ENCODE results near the gene MSL1. TPM values are rescaled to one million over a fixed set of nuclear protein-coding genes. Genes with fewer than 3 reads are reported as not detected.

The MSL1 gene
- total and polyA plus RNA-seq, 2 of the 13 experiments (the other 11 are each of a cell fraction or from before 2014, with no cell fraction given): 63.8 to 88.5 TPM

DNA sequence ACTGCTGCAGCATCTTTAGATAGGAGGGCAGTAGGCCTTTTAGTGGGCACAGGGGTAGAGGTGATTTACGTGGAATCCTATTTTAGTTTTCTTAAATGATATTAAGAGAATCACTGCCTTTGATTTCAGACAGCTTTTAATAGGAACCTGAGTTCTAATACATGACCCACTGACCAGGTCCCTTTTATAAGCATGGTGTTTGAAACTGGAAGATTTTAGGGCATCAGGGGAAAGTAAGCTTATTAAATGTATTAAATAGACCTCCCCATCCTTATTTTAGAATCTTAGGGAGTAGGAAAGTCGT is 2.0 kb downstream of the MSL1 start:
- Histone ChIP-seq H3K4me1 (ENCODE audit: insufficient read depth, low read length) (peaks cover 36% of the 10 kb centered on the region), H3K27me3 (ENCODE audit: control insufficient read depth in 1 of 2, insufficient read depth in 2 of 2, low read length in 2 of 2) (no peaks in the 10 kb centered on the region; a peak in 1 of 5 replicates), H3K27ac (ENCODE audit: extremely low read length, insufficient read depth, low read length) (peak overlapping the region; percentile 74), H3K79me2 (ENCODE audit: insufficient read depth, low read length) (peaks cover 56% of the 10 kb centered on the region), H4K20me1 (ENCODE audit: insufficient read depth, low read length) (peaks cover 26% of the 10 kb centered on the region), H3K36me3 (replicated peaks in 1 of 2; ENCODE audit: control insufficient read depth in 1 of 2, insufficient read depth in 2 of 2, low read length in 2 of 2) (peaks cover 12 to 23% of the 10 kb centered on the region in 2 experiments), H3K4me3 (replicated peaks in 1 of 3; ENCODE audit: insufficient read depth in 1 of 3, low read depth in 2 of 3, low read length in 3 of 3) (peak overlapping the region; percentile 91 to 98 (median 97)), H3K9ac (ENCODE audit: insufficient read depth, low read depth, low read length) (peak overlapping the region; percentile 97), H2AFZ (ENCODE audit: low read length) (no peak overlapping the region), H3K4me2 (ENCODE audit: low read depth, low read length) (peak overlapping the region; percentile 91), H3K9me3 (ENCODE audit: low read length) (no peaks in the 10 kb centered on the region)
- FAIRE-seq (no peak), ATAC-seq (no peak), DNase-seq (ENCODE audit: low spot score) (no peak)
- BruUV-seq (replicated peaks): TSS peak; percentile 71
- ChIA-PET POLR2A (interaction anchor here (0.8 to 11.1 kb wide), 7 partner anchors 9 to 45 kb away, joined by 3 to 150 read pairs (median 10); partner anchors contain the start of genes CASC3 and NR1D1), CTCF (ENCODE audit: low intra/inter-chr PET ratio, low total read pairs) (no interaction called here)
- intact Hi-C loops (cut with micrococcal nuclease; ENCODE audit: unreplicated experiment): loop anchor here (1.0 kb wide), 1 partner anchor 10 kb away; no protein-coding TSS in a partner anchor
- in situ Hi-C loops (cut with HindIII; ENCODE audit: extremely low pct_ligation_motif_present, low pct_unique_long_range_greater_than_20kb): no loop called here
- 0% methylated on average over 2 of the region's 2 CpGs for WGBS (ENCODE audit: low lambda C conversion rate)
- TF ChIP-seq, protein P1, sequence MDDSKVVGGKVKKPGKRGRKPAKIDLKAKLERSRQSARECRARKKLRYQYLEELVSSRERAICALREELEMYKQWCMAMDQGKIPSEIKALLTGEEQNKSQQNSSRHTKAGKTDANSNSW (CRISPR knock-in tag; IDR thresholded peaks at IDR 0.05; ENCODE audit: borderline replicate concordance): peak; percentile 45; the same call in 1 of the 2 replicates
- TF ChIP-seq ASH2L (IDR thresholded peaks at IDR 0.05; ENCODE audit: insufficient read length, low read depth, low read length) (no peak), ZNF547 (CRISPR knock-in tag; IDR thresholded peaks at IDR 0.05) (0 out of 2 replicates have a peak, but pooled peaks have one; percentile 8), ZEB1 (IDR thresholded peaks at IDR 0.05; ENCODE audit: insufficient replicate concordance, low read depth) (no peak), POGZ (CRISPR knock-in tag; IDR thresholded peaks at IDR 0.05) (0 out of 2 replicates have a peak, but pooled peaks have one; percentile 20), ZBTB3 (CRISPR knock-in tag; IDR thresholded peaks at IDR 0.05; ENCODE audit: borderline replicate concordance, low read depth) (0 out of 2 replicates have a peak, but pooled peaks have one; percentile 14), NAIF1 (CRISPR knock-in tag; IDR thresholded peaks at IDR 0.05; ENCODE audit: borderline replicate concordance) (peak; percentile 74; the same call in 1 of the 2 replicates), SMAD3 (CRISPR knock-in tag; IDR thresholded peaks at IDR 0.05) (no peak), HHEX (CRISPR knock-in tag; IDR thresholded peaks at IDR 0.05) (no peak), ZNF572 (CRISPR knock-in tag; IDR thresholded peaks at IDR 0.05) (no peak), NFIC (IDR thresholded peaks at IDR 0.05; ENCODE audit: low read length) (0 out of 2 replicates have a peak, but pooled peaks have one; percentile 38), CREB1 (IDR thresholded peaks at IDR 0.05) (no peak), CREB1 (CRISPR knock-in tag; IDR thresholded peaks at IDR 0.05) (no peak)
- TF ChIP-seq, protein P2, sequence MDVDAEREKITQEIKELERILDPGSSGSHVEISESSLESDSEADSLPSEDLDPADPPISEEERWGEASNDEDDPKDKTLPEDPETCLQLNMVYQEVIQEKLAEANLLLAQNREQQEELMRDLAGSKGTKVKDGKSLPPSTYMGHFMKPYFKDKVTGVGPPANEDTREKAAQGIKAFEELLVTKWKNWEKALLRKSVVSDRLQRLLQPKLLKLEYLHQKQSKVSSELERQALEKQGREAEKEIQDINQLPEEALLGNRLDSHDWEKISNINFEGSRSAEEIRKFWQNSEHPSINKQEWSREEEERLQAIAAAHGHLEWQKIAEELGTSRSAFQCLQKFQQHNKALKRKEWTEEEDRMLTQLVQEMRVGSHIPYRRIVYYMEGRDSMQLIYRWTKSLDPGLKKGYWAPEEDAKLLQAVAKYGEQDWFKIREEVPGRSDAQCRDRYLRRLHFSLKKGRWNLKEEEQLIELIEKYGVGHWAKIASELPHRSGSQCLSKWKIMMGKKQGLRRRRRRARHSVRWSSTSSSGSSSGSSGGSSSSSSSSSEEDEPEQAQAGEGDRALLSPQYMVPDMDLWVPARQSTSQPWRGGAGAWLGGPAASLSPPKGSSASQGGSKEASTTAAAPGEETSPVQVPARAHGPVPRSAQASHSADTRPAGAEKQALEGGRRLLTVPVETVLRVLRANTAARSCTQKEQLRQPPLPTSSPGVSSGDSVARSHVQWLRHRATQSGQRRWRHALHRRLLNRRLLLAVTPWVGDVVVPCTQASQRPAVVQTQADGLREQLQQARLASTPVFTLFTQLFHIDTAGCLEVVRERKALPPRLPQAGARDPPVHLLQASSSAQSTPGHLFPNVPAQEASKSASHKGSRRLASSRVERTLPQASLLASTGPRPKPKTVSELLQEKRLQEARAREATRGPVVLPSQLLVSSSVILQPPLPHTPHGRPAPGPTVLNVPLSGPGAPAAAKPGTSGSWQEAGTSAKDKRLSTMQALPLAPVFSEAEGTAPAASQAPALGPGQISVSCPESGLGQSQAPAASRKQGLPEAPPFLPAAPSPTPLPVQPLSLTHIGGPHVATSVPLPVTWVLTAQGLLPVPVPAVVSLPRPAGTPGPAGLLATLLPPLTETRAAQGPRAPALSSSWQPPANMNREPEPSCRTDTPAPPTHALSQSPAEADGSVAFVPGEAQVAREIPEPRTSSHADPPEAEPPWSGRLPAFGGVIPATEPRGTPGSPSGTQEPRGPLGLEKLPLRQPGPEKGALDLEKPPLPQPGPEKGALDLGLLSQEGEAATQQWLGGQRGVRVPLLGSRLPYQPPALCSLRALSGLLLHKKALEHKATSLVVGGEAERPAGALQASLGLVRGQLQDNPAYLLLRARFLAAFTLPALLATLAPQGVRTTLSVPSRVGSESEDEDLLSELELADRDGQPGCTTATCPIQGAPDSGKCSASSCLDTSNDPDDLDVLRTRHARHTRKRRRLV (CRISPR knock-in tag; IDR thresholded peaks at IDR 0.05): 0 out of 2 replicates have a peak, but pooled peaks have one; percentile 46
- TF ChIP-seq, protein P3, sequence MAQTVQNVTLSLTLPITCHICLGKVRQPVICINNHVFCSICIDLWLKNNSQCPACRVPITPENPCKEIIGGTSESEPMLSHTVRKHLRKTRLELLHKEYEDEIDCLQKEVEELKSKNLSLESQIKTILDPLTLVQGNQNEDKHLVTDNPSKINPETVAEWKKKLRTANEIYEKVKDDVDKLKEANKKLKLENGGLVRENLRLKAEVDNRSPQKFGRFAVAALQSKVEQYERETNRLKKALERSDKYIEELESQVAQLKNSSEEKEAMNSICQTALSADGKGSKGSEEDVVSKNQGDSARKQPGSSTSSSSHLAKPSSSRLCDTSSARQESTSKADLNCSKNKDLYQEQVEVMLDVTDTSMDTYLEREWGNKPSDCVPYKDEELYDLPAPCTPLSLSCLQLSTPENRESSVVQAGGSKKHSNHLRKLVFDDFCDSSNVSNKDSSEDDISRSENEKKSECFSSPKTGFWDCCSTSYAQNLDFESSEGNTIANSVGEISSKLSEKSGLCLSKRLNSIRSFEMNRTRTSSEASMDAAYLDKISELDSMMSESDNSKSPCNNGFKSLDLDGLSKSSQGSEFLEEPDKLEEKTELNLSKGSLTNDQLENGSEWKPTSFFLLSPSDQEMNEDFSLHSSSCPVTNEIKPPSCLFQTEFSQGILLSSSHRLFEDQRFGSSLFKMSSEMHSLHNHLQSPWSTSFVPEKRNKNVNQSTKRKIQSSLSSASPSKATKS (CRISPR knock-in tag; IDR thresholded peaks at IDR 0.05): peak; percentile 76; the same call in 1 of the 2 replicates
- TF ChIP-seq, protein P4, sequence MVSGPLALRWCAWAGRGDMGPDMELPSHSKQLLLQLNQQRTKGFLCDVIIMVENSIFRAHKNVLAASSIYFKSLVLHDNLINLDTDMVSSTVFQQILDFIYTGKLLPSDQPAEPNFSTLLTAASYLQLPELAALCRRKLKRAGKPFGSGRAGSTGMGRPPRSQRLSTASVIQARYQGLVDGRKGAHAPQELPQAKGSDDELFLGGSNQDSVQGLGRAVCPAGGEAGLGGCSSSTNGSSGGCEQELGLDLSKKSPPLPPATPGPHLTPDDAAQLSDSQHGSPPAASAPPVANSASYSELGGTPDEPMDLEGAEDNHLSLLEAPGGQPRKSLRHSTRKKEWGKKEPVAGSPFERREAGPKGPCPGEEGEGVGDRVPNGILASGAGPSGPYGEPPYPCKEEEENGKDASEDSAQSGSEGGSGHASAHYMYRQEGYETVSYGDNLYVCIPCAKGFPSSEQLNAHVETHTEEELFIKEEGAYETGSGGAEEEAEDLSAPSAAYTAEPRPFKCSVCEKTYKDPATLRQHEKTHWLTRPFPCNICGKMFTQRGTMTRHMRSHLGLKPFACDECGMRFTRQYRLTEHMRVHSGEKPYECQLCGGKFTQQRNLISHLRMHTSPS (CRISPR knock-in tag; IDR thresholded peaks at IDR 0.05; ENCODE audit: low read depth): no peak
